Neuron (in vitro differentiated cells): ENCODE measurements around the gene NARS2.

ENCODE experiments used
- H2AFZ ChIP-seq: one replicate; pipeline ENCODE4 v1.6.1; 2013; ENCODE audit warnings: low read depth, mild to moderate bottlenecking, inconsistent platforms, low read length, moderate library complexity
- H3K27me3 ChIP-seq: one replicate; pipeline ENCODE4 v1.6.1; 2013; ENCODE audit warnings: low read length; ENCODE audit not compliant: insufficient read depth
- H3K36me3 ChIP-seq: one replicate; pipeline ENCODE4 v1.6.1; 2013; ENCODE audit warnings: low read length; ENCODE audit not compliant: insufficient read depth
- H3K4me1 ChIP-seq: one replicate; pipeline ENCODE4 v1.6.1; 2013; ENCODE audit warnings: low read length; ENCODE audit not compliant: insufficient read depth
- H3K4me3 ChIP-seq: 2 replicates; pipeline ENCODE4 v1.5.1; 2013; ENCODE audit warnings: mild to moderate bottlenecking, low read length, moderate library complexity
- H3K9me3 ChIP-seq: one replicate; pipeline ENCODE4 v1.6.1; 2013; ENCODE audit warnings: low read length

Gene NARS2

DNA sequence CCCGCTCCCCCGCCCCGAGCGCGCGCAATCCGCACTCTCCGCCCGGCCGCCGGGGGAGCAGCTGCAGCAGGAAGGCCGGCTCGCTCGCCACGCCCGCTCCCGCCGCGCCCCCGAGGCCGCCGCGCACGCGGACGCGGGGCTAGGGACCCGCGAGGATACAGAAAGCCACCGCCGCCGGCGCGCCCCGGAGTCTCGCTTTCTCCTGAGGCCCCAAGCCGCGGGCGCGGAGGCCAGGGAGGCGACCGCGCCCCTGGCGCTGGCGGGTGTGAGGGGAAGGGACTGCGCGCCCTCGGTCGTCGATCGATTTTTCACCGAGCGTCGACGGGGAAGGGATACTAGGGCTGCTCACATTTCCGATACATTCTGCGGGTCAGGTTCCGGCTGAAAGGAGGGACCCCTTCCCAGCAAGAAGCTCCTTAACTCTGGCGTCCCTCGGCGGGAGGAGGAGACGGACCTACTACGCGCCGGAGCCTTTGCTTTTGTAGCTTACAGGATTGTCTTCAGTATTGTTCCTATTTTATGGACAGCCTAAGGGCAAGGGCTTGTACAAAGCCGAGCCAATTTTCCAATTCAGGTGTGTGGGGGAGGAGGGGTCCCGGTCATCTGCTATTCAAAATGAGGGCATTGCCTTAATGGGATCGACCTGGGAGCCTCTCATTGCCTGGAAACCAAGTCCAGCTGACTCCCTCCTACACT, 156.6 kb downstream of the NARS2 start:
- Histone ChIP-seq H3K9me3 (no peaks in the 10 kb centered on the region), H3K4me1 (peaks cover 17% of the 10 kb centered on the region), H3K36me3 (peaks cover 6% of the 10 kb centered on the region), H2AFZ (peak overlapping the region; percentile 42), H3K27me3 (no peaks in the 10 kb centered on the region), H3K4me3 (peak overlapping the region; percentile 82)

DNA sequence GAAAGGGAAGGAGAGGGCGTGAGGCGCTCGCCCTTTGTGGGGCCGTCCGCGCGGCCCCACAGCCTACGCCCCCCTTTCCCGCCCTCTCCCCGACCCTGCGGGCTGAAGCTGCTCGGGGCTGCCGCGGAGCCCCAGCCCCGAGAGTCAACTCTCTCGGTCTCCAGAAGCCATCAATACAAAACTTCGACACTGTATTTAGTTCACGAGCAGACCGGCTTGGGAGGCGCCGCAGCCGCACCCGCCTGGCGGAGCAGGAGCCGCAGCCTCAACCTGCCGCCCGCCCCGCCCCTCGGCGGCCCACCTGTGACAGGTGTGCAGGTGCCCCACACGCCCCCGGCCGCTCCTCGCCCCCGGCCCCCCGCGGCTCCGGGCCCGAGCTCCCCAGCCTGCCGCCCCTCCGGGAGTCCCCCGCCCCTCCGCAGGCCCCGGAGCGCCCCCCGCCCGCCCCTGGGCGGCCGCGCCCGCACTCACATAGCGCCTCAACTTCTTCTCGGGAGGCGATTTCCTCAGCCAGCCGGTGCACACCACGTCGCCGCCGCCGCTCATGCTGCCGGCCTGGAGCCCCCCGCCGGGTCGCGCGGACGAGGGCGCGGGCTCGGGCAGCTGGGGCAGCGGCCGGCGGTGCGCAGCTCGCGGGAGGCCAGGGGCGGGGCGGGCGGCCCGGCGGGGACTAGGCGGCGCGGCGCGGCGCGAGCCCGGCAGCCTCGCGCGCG, 157.3 kb downstream of the NARS2 start, which contains the start of gene GAB2:
Gene GAB2, minus strand, starts transcription at position 646 of the 713 bp plus-strand sequence. Its CDS starts 100 bp downstream, at position 546.
- peaks cover 6% of the 10 kb centered on the region for H3K36me3 ChIP-seq
- peaks cover 17% of the 10 kb centered on the region for H3K4me1 ChIP-seq
- H3K27me3 ChIP-seq, result no peaks in the 10 kb centered on the region
- peak within 1 kb of the TSS; percentile 82 for H3K4me3 ChIP-seq
- H2AFZ ChIP-seq, result peak within 1 kb of the TSS; percentile 68
- H3K9me3 ChIP-seq, result no peaks in the 10 kb centered on the region

- Histone ChIP-seq H3K36me3 (peaks cover 6% of the 10 kb centered on the region), H2AFZ (peak overlapping the region; percentile 68), H3K4me1 (peaks cover 17% of the 10 kb centered on the region), H3K9me3 (no peaks in the 10 kb centered on the region), H3K4me3 (peak overlapping the region; percentile 70), H3K27me3 (no peaks in the 10 kb centered on the region)
These were observed 158.1 kb downstream of the NARS2 start for GRCh38 chr11:78416285-78417174.

GRCh38 chr11:78415338-78415737, 159.3 kb downstream of the NARS2 start:
- Histone ChIP-seq H3K9me3 (peaks cover 4% of the 10 kb centered on the region), H3K4me1 (peaks cover 17% of the 10 kb centered on the region), H3K27me3 (no peaks in the 10 kb centered on the region), H3K4me3 (no peak overlapping the region), H2AFZ (no peak overlapping the region), H3K36me3 (peaks cover 6% of the 10 kb centered on the region)

DNA sequence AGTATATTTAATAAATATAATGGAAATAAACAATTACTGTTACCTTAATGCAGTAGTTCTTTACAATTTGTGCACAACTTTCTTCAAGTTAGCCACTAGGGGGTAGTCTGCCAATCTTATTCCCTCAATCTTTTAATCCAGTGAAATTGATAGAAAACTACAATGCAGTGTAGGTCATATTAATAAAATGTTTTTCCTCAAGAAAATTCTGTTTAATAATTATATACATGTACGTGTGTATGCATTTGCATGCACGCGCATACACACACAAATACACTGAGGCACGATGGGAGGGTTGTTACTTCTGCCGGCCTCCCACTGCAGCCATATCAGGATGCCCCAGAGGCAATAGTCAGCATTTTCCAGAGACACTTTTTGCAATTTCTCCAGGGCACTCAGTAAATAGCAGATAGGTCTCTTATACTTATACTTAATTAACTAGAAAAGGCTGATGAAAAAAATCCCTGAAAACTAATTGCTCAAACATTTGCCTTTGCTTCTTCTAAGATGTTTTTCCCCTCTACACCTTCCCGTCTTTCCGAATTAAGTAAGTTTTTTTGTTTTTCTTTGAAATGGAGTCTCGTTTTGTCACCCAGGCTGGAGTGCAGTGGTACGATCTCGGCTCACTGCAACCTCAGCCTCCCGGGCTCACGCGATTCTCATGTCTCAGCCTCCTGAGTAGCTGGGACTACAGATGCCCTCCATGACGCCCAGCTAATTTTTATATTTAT, 160.2 kb downstream of the NARS2 start:
- Histone ChIP-seq H3K9me3 (peaks cover 8% of the 10 kb centered on the region), H2AFZ (no peak overlapping the region), H3K36me3 (peaks cover 8% of the 10 kb centered on the region), H3K27me3 (no peaks in the 10 kb centered on the region), H3K4me3 (no peak overlapping the region), H3K4me1 (peaks cover 15% of the 10 kb centered on the region)

GRCh38 chr11:78408619-78409018, 166.0 kb downstream of the NARS2 start:
- Histone ChIP-seq H3K4me1 (no peaks in the 10 kb centered on the region), H3K27me3 (no peaks in the 10 kb centered on the region), H3K36me3 (peaks cover 14% of the 10 kb centered on the region), H3K9me3 (peaks cover 17% of the 10 kb centered on the region), H3K4me3 (no peak overlapping the region), H2AFZ (no peak overlapping the region)

DNA sequence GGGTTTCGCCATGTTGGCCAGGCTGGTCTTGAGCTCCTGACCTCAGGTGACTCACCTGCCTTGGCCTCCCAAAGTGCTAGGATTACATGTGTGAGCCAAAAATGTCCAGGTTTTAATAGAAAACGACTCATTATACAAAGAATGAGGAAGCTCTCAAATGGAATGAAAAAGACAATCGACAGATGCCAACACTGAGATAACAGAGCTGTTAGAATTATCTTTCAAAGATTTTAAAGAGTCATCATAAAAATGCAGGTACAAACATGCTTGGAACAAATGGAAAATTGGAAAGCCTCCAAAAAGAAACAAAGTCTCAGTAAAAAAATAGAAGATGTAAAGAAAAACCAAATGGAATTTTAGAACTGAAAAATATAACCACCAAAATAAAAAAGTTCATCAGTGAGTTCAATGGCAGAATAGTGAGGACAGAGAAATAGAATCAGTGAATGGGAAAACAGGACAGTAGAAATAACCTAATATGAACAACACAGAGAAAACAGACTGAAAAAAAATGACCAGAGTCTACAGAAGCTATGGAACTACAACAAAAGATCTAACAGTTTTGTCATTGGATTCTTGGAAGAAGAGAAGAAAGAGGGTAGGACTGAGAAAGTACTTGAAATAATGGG, 168.0 kb downstream of the NARS2 start:
- Histone ChIP-seq H3K9me3 (peaks cover 20% of the 10 kb centered on the region), H2AFZ (no peak overlapping the region), H3K4me3 (no peak overlapping the region), H3K36me3 (peaks cover 8% of the 10 kb centered on the region), H3K27me3 (no peaks in the 10 kb centered on the region), H3K4me1 (no peaks in the 10 kb centered on the region)

GRCh38 chr11:78405805-78406204, 168.9 kb downstream of the NARS2 start:
- H3K36me3 ChIP-seq, result peaks cover 12% of the 10 kb centered on the region

GRCh38 chr11:78403781-78404180, 170.9 kb downstream of the NARS2 start:
- Histone ChIP-seq H3K4me1 (no peaks in the 10 kb centered on the region), H3K9me3 (peaks cover 11% of the 10 kb centered on the region), H3K36me3 (peaks cover 10% of the 10 kb centered on the region), H3K4me3 (no peak overlapping the region), H3K27me3 (no peaks in the 10 kb centered on the region), H2AFZ (no peak overlapping the region)

More at GRCh38 chr11:78405805-78406204, 168.9 kb downstream of the NARS2 start:
- Histone ChIP-seq H3K4me1 (no peaks in the 10 kb centered on the region), H3K9me3 (peaks cover 19% of the 10 kb centered on the region), H3K4me3 (no peak overlapping the region), H2AFZ (no peak overlapping the region), H3K27me3 (no peaks in the 10 kb centered on the region)

- Histone ChIP-seq H3K4me3 (no peak overlapping the region), H3K36me3 (peaks cover 7% of the 10 kb centered on the region), H3K4me1 (no peaks in the 10 kb centered on the region), H3K9me3 (peaks cover 7% of the 10 kb centered on the region), H3K27me3 (no peaks in the 10 kb centered on the region), H2AFZ (no peak overlapping the region)
These were observed 171.8 kb downstream of the NARS2 start for GRCh38 chr11:78402847-78403246.

- no peak overlapping the region for H2AFZ ChIP-seq
- H3K9me3 ChIP-seq, result peaks cover 4% of the 10 kb centered on the region
- H3K36me3 ChIP-seq, result peaks cover 7% of the 10 kb centered on the region
- H3K27me3 ChIP-seq, result no peaks in the 10 kb centered on the region
- H3K4me1 ChIP-seq, result no peaks in the 10 kb centered on the region
- no peak overlapping the region for H3K4me3 ChIP-seq
These were observed 174.0 kb downstream of the NARS2 start for GRCh38 chr11:78400702-78401101.

DNA sequence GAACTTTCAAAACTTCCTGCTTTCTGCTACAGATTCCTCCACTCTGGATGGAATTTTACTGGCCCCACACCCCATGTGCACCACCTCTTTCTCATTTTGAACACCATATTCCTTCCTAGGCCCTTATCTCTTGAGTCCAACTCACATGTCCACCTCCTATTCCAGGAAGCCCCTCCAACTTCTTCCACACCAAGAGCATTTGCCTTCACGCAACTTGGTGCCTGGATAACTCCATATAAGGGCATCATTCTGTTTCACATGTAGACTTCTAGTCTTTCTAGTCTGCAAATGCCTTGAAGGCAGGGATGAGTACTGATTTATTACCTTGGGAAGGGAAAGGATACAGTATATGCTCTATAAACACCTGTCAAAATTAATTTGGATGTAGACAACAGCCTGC, 174.5 kb downstream of the NARS2 start:
- H3K4me3 ChIP-seq, result no peak overlapping the region
- no peak overlapping the region for H2AFZ ChIP-seq
- H3K27me3 ChIP-seq, result no peaks in the 10 kb centered on the region
- no peaks in the 10 kb centered on the region for H3K4me1 ChIP-seq
- H3K36me3 ChIP-seq, result peaks cover 7% of the 10 kb centered on the region
- H3K9me3 ChIP-seq, result peaks cover 2% of the 10 kb centered on the region
